Endodermal cell (in vitro differentiated cells): Measurements from ENCODE around the gene FTSJ3. TPM values are rescaled to one million over a fixed set of nuclear protein-coding genes. Genes with fewer than 3 reads are reported as not detected.
"Not testable (repeated sequence)": the region's sequence is repeated elsewhere in the genome, so short reads cannot be mapped to it uniquely, and the experiment has no call there.

Experiments
- DNase-seq: peaks from one replicate; pipeline ENCODE4 v3.0.0-alpha.2; 2017
- H3K27ac ChIP-seq: 2 replicates; pipeline ENCODE4 v1.5.1; 2013; ENCODE audit warnings: mild to moderate bottlenecking, low read depth, low read length, moderate library complexity
- H3K27me3 ChIP-seq: 2 replicates; pipeline ENCODE4 v1.6.1; 2013; ENCODE audit warnings: mild to moderate bottlenecking, low read length, moderate library complexity; ENCODE audit not compliant: insufficient read depth, control insufficient read depth, poor library complexity, severe bottlenecking
- H3K36me3 ChIP-seq: 2 replicates; pipeline ENCODE4 v1.7.0; 2013; ENCODE audit warnings: mild to moderate bottlenecking, low read length, moderate library complexity; ENCODE audit not compliant: control insufficient read depth, insufficient read depth
- H3K4me1 ChIP-seq: one replicate; pipeline ENCODE4 v1.7.0; 2013; ENCODE audit warnings: low read length; ENCODE audit not compliant: control insufficient read depth, insufficient read depth
- H3K4me3 ChIP-seq: 2 replicates; pipeline ENCODE4 v1.5.1; 2013; ENCODE audit warnings: mild to moderate bottlenecking, low read length, moderate library complexity
- H3K9ac ChIP-seq: 2 replicates; pipeline ENCODE4 v1.6.1; 2013; ENCODE audit warnings: mild to moderate bottlenecking, low read length, moderate library complexity; ENCODE audit not compliant: poor library complexity, severe bottlenecking; ENCODE audit errors: extremely low read depth
- H3K9me3 ChIP-seq: 2 replicates; pipeline ENCODE4 v1.6.1; 2013; ENCODE audit warnings: mild to moderate bottlenecking, low read length, moderate library complexity; ENCODE audit not compliant: control insufficient read depth
- H3K27ac Mint-ChIP-seq: 2 replicates; pipeline ENCODE4 v1.8.0; 2020; ENCODE audit warnings: mixed read lengths
- H3K27me3 Mint-ChIP-seq: 2 replicates; pipeline ENCODE4 v1.8.0; 2021; ENCODE audit warnings: mild to moderate bottlenecking, mixed read lengths; ENCODE audit not compliant: insufficient read depth
- H3K36me3 Mint-ChIP-seq: 2 replicates; pipeline ENCODE4 v1.8.0; 2020; ENCODE audit warnings: low read depth, mixed read lengths
- H3K4me1 Mint-ChIP-seq: 2 replicates; pipeline ENCODE4 v1.8.0; 2020; ENCODE audit warnings: mixed read lengths
- H3K4me3 Mint-ChIP-seq: 2 replicates; pipeline ENCODE4 v1.8.0; 2020; ENCODE audit warnings: mild to moderate bottlenecking, moderate library complexity, mixed read lengths
- H3K9me3 Mint-ChIP-seq: 2 replicates; pipeline ENCODE4 v1.8.0; 2020; ENCODE audit warnings: mild to moderate bottlenecking, mixed read lengths
- CTCF ChIP-seq: fragments of 200-600 bp; sonication (generic); conservative IDR thresholded peaks from 2 replicates; pipeline ENCODE4 v1.5.0; 2021; ENCODE audit warnings: antibody characterized with exemption, mild to moderate bottlenecking
- WGBS, 2 experiments: methylation state at CpG; one replicate each; pipeline versions ENCODE4 v1.1.5 to v1.1.7; 2013; ENCODE audit warnings: missing lambda C conversion rate in 2 of 2, mixed read lengths in 1 of 2; ENCODE audit not compliant: insufficient coverage in 1 of 2, insufficient read length in 1 of 2; 5-methylcytosine and 5-hydroxymethylcytosine counted together
- total RNA-seq, 2 donors: library from RNA; stranded (reverse); fragmentation: NEBNext Ultra II Directional in 1 of 2; extraction: Animal tissue kit (Norgen Biotek cat#: 25700) in 1 of 2; gene quantifications; 2 replicates in 1 of 2; 3 replicates in 1 of 2; pipeline ENCODE4 v1.2.1, GENCODE V29; 2021

Gene FTSJ3
- total RNA-seq, 2 donors from 2014 or later, result 58.5 to 72.3 TPM

- Mint-ChIP-seq H3K36me3 (peaks cover 2% of the 10 kb centered on the region), H3K4me1 (peaks cover 14% of the 10 kb centered on the region), H3K27ac (no peak overlapping the region), H3K27me3 (peaks cover 51% of the 10 kb centered on the region), H3K9me3 (peaks cover 20% of the 10 kb centered on the region), H3K4me3 (no peak overlapping the region)
- no peaks in the 10 kb centered on the region for H3K36me3 ChIP-seq
- WGBS, 2 experiments, result no CpG with 5 or more reads among the region's 1 CpG
- no peak overlapping the region for H3K27ac ChIP-seq
- H3K27me3 ChIP-seq, result peaks cover 5% of the 10 kb centered on the region
- no peak overlapping the region for H3K4me3 ChIP-seq
- H3K9me3 ChIP-seq, result no peaks in the 10 kb centered on the region
- H3K9ac ChIP-seq, result no peak overlapping the region
- TF ChIP-seq CTCF, result no peak
- no peak for DNase-seq
- peaks cover 8% of the 10 kb centered on the region for H3K4me1 ChIP-seq
Observed at GRCh38 chr17:63845509-63845908, 18.0 kb upstream of the FTSJ3 start.

GRCh38 chr17:63843910-63844677 lies 16.6 kb upstream of the FTSJ3 start:
- Histone ChIP-seq H3K4me3 (no peak overlapping the region), H3K27ac (no peak overlapping the region), H3K36me3 (no peaks in the 10 kb centered on the region), H3K9me3 (no peaks in the 10 kb centered on the region), H3K9ac (no peak overlapping the region), H3K27me3 (peaks cover 5% of the 10 kb centered on the region), H3K4me1 (peaks cover 10% of the 10 kb centered on the region)
- H3K27ac Mint-ChIP-seq, result no peak overlapping the region
- H3K27me3 Mint-ChIP-seq, result peaks cover 39% of the 10 kb centered on the region
- peak overlapping the region; percentile 98 for H3K4me3 Mint-ChIP-seq
- peaks cover 18% of the 10 kb centered on the region for H3K4me1 Mint-ChIP-seq
- no peak for TF ChIP-seq CTCF
- 94 to 100% methylated on average over 6 to 9 of the region's 9 CpGs for WGBS, 2 experiments
- no peak for DNase-seq
- H3K36me3 Mint-ChIP-seq, result peaks cover 4% of the 10 kb centered on the region
- H3K9me3 Mint-ChIP-seq, result peaks cover 14% of the 10 kb centered on the region

- peak overlapping the region; percentile 84 for H3K4me3 ChIP-seq
- not testable (repeated sequence) for H3K27ac ChIP-seq, H3K9me3 Mint-ChIP-seq, H3K27me3 ChIP-seq, H3K36me3 Mint-ChIP-seq, H3K9me3 ChIP-seq, H3K36me3 ChIP-seq, H3K4me1 ChIP-seq, DNase-seq
- peak overlapping the region; percentile 25 for H3K9ac ChIP-seq
- peaks cover 18% of the 10 kb centered on the region for H3K4me1 Mint-ChIP-seq
- peak overlapping the region; percentile 98 for H3K4me3 Mint-ChIP-seq
- H3K27me3 Mint-ChIP-seq, result peaks cover 32% of the 10 kb centered on the region
- peak overlapping the region; percentile 86 for H3K27ac Mint-ChIP-seq
- WGBS, 2 experiments, result 65 to 73% methylated on average over 7 to 19 of the region's 19 CpGs
Observed at GRCh38 chr17:63843387-63843888, 16.0 kb upstream of the FTSJ3 start.
